Activated T-cell treated with anti-CD3 and anti-CD28 coated beads, Interleukin-2, amount 50 U/mL, for 1 hour (primary cell): ENCODE results near the gene INPP5A.
A peak's percentile ranks its signal among the peaks of the same experiment; 100 is the strongest.

ENCODE experiments used
- DNase-seq: peaks from one replicate; pipeline ENCODE4 v3.0.0-alpha.2; 2020

The INPP5A gene

GRCh38 chr10:132519382-132520176, 18.0 kb upstream of the INPP5A start:
- no peak for DNase-seq

DNA sequence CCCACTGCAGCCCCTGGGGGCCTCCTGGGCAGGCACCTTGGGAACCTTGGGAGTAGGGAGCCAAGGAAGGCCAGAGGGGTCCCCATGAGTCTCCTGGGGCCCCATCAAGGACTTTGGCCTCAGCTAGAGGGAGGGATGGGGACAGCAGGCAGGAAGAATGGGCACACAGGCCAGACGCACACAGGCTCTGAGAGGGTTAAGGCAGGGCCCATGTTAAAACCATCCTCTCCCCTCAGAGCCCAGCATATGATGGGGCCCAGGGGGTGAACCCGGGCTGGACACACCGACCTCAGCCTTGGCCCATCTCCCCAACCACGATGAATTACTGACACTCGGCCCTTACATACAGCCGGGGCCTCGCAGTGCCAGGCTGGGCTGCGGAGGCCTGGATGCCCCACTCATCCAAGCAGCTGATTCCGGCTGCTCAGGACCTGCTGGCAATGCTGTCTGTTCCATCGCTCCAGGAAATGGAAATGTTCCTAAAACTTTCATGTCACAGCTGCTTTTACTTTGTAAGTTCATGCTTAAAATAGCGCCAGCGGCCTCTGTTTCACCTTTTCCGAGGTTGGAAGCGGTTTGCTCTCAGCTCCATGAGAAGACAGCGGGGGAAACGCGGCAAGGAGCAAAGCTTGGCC, 17.3 kb upstream of the INPP5A start:
- DNase-seq = no peak

- DNase-seq = no peak
These were observed 16.5 kb upstream of the INPP5A start for GRCh38 chr10:132521041-132521465.

GRCh38 chr10:132521466-132522102, 16.0 kb upstream of the INPP5A start:
- DNase-seq = no peak

DNA sequence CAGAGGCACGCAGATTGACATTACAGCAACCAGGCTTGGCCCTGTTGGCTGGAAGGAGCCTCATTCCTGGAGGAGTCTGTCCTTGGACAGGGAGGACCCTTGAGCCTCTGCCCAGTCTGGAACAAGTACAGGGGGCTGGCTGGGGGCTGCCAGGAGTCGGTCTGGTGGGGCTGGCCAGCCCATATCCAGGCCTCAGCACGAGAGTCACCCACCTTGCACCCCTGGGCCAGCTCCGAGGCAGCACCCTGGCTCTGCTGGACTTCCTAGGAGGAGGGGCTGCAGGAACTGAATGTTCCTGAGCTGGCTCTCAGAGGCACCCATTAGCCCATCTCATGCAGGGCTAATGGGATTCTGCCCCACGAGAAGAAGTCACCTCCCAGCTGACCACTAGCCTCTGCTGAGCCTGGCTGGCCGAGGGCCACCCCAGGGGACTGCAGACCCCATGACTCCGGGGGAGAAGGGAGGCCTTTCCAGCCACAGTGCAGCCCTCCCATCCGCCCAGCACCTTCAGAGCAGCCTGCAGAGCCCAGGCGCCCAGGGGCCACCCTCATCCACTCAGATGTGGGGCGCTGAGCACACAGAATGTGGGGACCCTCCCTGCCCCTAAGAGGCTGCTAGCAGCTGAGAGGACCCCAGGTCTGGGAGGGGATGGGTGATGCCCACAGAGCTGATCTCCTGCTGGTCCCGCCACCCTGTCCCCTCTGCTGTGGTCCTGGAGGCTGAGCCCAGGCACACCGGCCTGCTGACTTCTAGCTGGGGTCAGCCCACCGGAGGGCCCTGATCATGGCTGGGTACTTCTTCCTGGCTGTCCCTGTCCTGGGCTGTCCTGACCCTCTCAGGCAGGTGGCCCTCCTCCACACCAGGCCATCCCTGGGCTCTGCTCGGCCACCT, 14.8 kb upstream of the INPP5A start:
- DNase-seq = no peak

- DNase-seq = no peak
These were observed 13.8 kb upstream of the INPP5A start for GRCh38 chr10:132523561-132524442.

GRCh38 chr10:132524443-132525285, 12.9 kb upstream of the INPP5A start:
- no peak for DNase-seq

DNA sequence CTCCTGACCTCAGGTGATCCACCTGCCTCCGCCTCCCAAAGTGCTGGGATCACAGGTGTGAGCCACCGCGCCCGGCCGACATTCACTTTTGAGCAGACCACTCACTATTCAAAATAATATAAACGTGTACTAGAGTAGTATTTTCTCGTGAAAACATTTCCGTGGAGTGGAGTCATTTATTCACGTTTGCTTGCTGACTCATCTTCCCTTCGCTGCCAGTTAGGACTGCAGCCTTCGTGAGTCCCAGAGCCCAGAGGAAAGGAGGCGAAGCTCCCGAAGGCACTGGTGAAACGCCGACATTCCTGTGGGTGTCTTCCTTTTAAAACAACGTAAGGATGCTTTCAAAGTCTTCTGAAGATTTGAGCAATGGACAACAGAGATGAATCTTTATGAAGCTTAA, 10.9 kb upstream of the INPP5A start:
- DNase-seq = no peak

- no peak for DNase-seq
These were observed 10.1 kb upstream of the INPP5A start for GRCh38 chr10:132527339-132528063.

- no peak for DNase-seq
These were observed 9.4 kb upstream of the INPP5A start for GRCh38 chr10:132528064-132528691.

- DNase-seq = no peak
These were observed 5.4 kb upstream of the INPP5A start for GRCh38 chr10:132532179-132532578.

DNA sequence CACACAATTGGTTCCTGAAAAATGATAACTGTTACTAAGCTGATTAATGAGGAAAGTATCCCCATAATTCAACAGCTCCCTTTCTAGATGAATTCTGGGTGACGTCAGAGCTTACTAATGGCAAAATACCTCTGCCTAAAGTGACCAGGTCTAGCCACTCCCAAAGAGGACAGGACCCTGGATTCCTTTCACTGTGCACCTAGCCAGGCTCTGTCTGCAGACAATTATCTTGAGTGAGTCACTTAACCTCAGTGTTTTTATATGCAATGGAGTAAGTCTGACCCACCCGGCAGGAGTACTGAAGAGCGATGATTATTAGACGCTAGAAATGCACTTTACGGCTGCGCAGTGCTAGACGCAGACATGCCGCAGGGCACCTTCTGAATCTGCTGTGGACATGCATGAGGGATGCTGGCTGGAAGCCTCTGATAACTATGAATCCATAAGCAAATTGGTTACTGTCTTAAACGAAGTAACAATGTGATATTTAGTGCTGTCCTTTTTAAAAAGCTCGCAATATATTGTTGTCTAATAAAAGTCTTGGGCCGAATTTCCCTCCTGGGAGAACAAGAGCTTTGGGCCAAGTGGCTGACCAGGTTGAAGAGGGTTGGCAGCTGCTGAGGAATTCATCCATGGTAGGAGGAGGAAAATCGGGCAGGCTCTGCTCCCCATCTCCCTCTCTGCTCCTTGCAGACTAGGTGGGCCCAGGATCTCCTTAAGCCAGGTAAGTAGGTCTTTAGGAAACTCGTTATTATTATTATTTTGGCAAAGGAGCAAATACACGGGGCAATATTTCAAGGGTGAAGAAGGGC, 4.6 kb upstream of the INPP5A start:
- DNase-seq = no peak

GRCh38 chr10:132533571-132534260, 3.9 kb upstream of the INPP5A start:
- DNase-seq = no peak

GRCh38 chr10:132534391-132535064, 3.1 kb upstream of the INPP5A start:
- no peak for DNase-seq

DNA sequence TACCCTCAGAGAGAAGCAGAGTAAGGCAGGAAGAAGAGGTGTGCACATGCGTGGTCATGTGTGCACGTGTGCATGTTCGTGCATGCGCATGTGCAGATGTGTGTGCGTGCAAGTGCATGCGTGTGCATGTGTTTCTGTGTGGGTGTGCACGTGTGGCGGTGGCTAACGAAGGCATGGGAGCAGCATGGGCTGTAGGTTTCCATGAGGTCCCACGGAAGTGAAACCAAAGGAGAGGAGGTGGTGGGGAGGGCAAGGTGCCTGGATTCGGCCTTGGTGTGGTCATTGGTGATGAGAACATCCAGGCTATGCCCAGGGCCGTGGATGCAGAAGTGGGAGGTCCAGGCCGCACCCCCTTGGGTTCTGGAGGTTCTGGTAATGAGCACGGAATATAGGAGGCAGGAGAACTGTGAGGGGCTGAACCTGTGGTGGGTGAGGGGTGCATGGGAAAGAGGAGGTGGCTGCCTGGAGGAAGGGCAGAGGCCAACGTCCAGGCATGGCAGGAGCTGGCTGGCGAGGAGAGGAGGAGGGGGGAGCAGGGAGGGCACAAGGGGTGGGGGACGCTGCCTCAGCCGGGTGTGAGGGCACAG, 2.4 kb upstream of the INPP5A start:
- no peak for DNase-seq

- DNase-seq = peak; percentile 25
These were observed 1.2 kb upstream of the INPP5A start for GRCh38 chr10:132536241-132536876.
